ENCODE results near the gene TMEM33.

GRCh38 chr4:41999321-41999720, 64.1 kb downstream of the TMEM33 start:
- TF ChIP-seq CTCF (IDR thresholded peaks at IDR 0.05) (no peak), POLR2A (IDR thresholded peaks at IDR 0.05) (no peak)

All from Peyer's patch (tissue), 4 donors.